ENCODE results near the gene VIPR1.
A peak's percentile ranks its signal among the peaks of the same experiment; 100 is the strongest.

The VIPR1 gene, protein sequence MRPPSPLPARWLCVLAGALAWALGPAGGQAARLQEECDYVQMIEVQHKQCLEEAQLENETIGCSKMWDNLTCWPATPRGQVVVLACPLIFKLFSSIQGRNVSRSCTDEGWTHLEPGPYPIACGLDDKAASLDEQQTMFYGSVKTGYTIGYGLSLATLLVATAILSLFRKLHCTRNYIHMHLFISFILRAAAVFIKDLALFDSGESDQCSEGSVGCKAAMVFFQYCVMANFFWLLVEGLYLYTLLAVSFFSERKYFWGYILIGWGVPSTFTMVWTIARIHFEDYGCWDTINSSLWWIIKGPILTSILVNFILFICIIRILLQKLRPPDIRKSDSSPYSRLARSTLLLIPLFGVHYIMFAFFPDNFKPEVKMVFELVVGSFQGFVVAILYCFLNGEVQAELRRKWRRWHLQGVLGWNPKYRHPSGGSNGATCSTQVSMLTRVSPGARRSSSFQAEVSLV

GRCh38 chr3:42502429-42503250 is at the start of gene VIPR1:
Gene VIPR1, plus strand, starts transcription at chr3:42502643. Its CDS starts 93 bp downstream, at chr3:42502736.
- Histone ChIP-seq H3K27ac (ENCODE audit: low read depth, low read length) (no peak within 1 kb of the TSS), H3K27me3 (ENCODE audit: control insufficient read depth, low read length) (peaks cover 46% of the 10 kb centered on the region)

GRCh38 chr3:42456211-42456610 is 46.2 kb upstream of the VIPR1 start:
- H3K27ac ChIP-seq (ENCODE audit: low read depth, low read length), result no peak overlapping the region
- H3K79me2 ChIP-seq (ENCODE audit: control insufficient read depth, low read length), result no peaks in the 10 kb centered on the region
- H3K36me3 ChIP-seq (ENCODE audit: control insufficient read depth, low read length), result no peaks in the 10 kb centered on the region
- H3K4me3 ChIP-seq (ENCODE audit: low read length), result no peak overlapping the region
- H3K9me3 ChIP-seq (ENCODE audit: control insufficient read depth, insufficient read depth, low read length), result no peaks in the 10 kb centered on the region
- no peaks in the 10 kb centered on the region; the same call in 1 of the 2 replicates for H3K9me2 ChIP-seq (replicated peaks; ENCODE audit: control insufficient read depth, low read length)
- no peaks in the 10 kb centered on the region for H3F3A ChIP-seq (ENCODE audit: control insufficient read depth, insufficient read depth)
- peaks cover 13% of the 10 kb centered on the region for H3K27me3 ChIP-seq (ENCODE audit: control insufficient read depth, low read length)
- TF ChIP-seq, protein P1, sequence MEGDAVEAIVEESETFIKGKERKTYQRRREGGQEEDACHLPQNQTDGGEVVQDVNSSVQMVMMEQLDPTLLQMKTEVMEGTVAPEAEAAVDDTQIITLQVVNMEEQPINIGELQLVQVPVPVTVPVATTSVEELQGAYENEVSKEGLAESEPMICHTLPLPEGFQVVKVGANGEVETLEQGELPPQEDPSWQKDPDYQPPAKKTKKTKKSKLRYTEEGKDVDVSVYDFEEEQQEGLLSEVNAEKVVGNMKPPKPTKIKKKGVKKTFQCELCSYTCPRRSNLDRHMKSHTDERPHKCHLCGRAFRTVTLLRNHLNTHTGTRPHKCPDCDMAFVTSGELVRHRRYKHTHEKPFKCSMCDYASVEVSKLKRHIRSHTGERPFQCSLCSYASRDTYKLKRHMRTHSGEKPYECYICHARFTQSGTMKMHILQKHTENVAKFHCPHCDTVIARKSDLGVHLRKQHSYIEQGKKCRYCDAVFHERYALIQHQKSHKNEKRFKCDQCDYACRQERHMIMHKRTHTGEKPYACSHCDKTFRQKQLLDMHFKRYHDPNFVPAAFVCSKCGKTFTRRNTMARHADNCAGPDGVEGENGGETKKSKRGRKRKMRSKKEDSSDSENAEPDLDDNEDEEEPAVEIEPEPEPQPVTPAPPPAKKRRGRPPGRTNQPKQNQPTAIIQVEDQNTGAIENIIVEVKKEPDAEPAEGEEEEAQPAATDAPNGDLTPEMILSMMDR (IDR thresholded peaks at IDR 0.05; ENCODE audit: low read depth, low read length, poor library complexity, severe bottlenecking), result no peak
- TF ChIP-seq EZH2phosphoT487 (IDR thresholded peaks at IDR 0.05; ENCODE audit: borderline replicate concordance, low read length), result no peak
- no peaks in the 10 kb centered on the region for H3K4me1 ChIP-seq (ENCODE audit: control insufficient read depth, low read length)
- no peaks in the 10 kb centered on the region for H4K20me1 ChIP-seq (ENCODE audit: control insufficient read depth, insufficient read depth, low read depth, low read length)
- no peak overlapping the region for H3K4me2 ChIP-seq (ENCODE audit: low read length)

More at GRCh38 chr3:42502429-42503250, at the start of gene VIPR1:
- Histone ChIP-seq H3F3A (ENCODE audit: control insufficient read depth, insufficient read depth) (no peaks in the 10 kb centered on the region), H3K79me2 (ENCODE audit: control insufficient read depth, low read length) (no peaks in the 10 kb centered on the region), H3K36me3 (ENCODE audit: control insufficient read depth, low read length) (no peaks in the 10 kb centered on the region), H3K4me2 (ENCODE audit: low read length) (peak within 1 kb of the TSS; percentile 78), H3K4me1 (ENCODE audit: control insufficient read depth, low read length) (peaks cover 10% of the 10 kb centered on the region), H4K20me1 (ENCODE audit: control insufficient read depth, insufficient read depth, low read depth, low read length) (no peaks in the 10 kb centered on the region), H3K9me2 (replicated peaks; ENCODE audit: control insufficient read depth, low read length) (no peaks in the 10 kb centered on the region), H3K9me3 (ENCODE audit: control insufficient read depth, insufficient read depth, low read length) (no peaks in the 10 kb centered on the region), H3K4me3 (ENCODE audit: low read length) (peak within 1 kb of the TSS; percentile 71)
- TF ChIP-seq, protein P1 (IDR thresholded peaks at IDR 0.05; ENCODE audit: low read depth, low read length, poor library complexity, severe bottlenecking), result no peak
- no peak for TF ChIP-seq EZH2phosphoT487 (IDR thresholded peaks at IDR 0.05; ENCODE audit: borderline replicate concordance, low read length)

GRCh38 chr3:42459151-42459550 is 43.3 kb upstream of the VIPR1 start:
- peaks cover 13% of the 10 kb centered on the region for H3K27me3 ChIP-seq (ENCODE audit: control insufficient read depth, low read length)
- H3F3A ChIP-seq (ENCODE audit: control insufficient read depth, insufficient read depth), result no peaks in the 10 kb centered on the region
- H3K9me2 ChIP-seq (replicated peaks; ENCODE audit: control insufficient read depth, low read length), result no peaks in the 10 kb centered on the region; the same call in 1 of the 2 replicates
- no peak overlapping the region for H3K4me2 ChIP-seq (ENCODE audit: low read length)
- H3K36me3 ChIP-seq (ENCODE audit: control insufficient read depth, low read length), result no peaks in the 10 kb centered on the region
- H4K20me1 ChIP-seq (ENCODE audit: control insufficient read depth, insufficient read depth, low read depth, low read length), result no peaks in the 10 kb centered on the region
- no peak overlapping the region for H3K4me3 ChIP-seq (ENCODE audit: low read length)
- H3K27ac ChIP-seq (ENCODE audit: low read depth, low read length), result no peak overlapping the region
- H3K9me3 ChIP-seq (ENCODE audit: control insufficient read depth, insufficient read depth, low read length), result no peaks in the 10 kb centered on the region
- no peaks in the 10 kb centered on the region for H3K4me1 ChIP-seq (ENCODE audit: control insufficient read depth, low read length)
- no peaks in the 10 kb centered on the region for H3K79me2 ChIP-seq (ENCODE audit: control insufficient read depth, low read length)
- no peak for TF ChIP-seq EZH2phosphoT487 (IDR thresholded peaks at IDR 0.05; ENCODE audit: borderline replicate concordance, low read length)
- TF ChIP-seq, protein P1 (IDR thresholded peaks at IDR 0.05; ENCODE audit: low read depth, low read length, poor library complexity, severe bottlenecking), result no peak

All from DOHH2 (cell line).